ENCODE data around the gene ISOC2. TPM values are rescaled to one million over a fixed set of nuclear protein-coding genes. Genes with fewer than 3 reads are reported as not detected.

Gene ISOC2
- total RNA-seq, 1 donor from 2014 or later: 96.7 TPM

DNA sequence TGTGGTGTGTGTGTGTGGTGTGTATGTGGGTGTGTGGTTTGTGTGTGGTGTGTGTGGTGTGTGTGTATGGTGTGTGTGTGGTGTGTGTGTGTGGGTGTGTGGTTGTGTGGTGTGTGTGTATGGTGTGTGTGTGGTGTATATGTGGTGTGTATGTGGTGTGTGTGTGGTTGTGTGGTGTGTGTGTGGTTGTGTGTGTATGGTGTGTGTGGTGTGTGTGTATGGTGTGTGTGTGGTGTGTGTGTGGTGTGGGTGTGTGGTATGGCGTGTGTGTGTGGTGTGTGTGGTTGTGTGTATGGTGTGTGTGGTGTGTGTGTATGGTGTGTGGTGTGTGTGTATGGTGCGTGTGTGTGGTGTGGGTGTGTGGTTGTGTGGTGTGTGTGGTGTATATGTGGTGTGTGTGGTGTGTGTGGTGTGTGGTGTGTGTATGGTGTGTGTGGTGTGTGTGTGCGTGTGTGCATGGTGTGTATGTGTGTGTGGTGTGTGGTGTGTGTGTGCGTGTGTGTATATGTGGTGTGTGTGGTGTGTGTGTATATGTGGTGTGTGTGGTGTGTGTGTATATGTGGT lies 27.0 kb downstream of the ISOC2 start:
- no peak overlapping the region for H3K4me3 ChIP-seq
- H3K27me3 ChIP-seq: peaks cover 15% of the 10 kb centered on the region
- TF ChIP-seq, protein P1, sequence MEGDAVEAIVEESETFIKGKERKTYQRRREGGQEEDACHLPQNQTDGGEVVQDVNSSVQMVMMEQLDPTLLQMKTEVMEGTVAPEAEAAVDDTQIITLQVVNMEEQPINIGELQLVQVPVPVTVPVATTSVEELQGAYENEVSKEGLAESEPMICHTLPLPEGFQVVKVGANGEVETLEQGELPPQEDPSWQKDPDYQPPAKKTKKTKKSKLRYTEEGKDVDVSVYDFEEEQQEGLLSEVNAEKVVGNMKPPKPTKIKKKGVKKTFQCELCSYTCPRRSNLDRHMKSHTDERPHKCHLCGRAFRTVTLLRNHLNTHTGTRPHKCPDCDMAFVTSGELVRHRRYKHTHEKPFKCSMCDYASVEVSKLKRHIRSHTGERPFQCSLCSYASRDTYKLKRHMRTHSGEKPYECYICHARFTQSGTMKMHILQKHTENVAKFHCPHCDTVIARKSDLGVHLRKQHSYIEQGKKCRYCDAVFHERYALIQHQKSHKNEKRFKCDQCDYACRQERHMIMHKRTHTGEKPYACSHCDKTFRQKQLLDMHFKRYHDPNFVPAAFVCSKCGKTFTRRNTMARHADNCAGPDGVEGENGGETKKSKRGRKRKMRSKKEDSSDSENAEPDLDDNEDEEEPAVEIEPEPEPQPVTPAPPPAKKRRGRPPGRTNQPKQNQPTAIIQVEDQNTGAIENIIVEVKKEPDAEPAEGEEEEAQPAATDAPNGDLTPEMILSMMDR (IDR thresholded peaks at IDR 0.05): no peak
- no peaks in the 10 kb centered on the region for H3K36me3 ChIP-seq
- no peak overlapping the region for H3K27ac ChIP-seq
- no peaks in the 10 kb centered on the region for H3K4me1 ChIP-seq
- no peak for DNase-seq (ENCODE audit: low spot score in 2 of 2)
- intact Hi-C loops (cut with DNase I): no loop called here
- H3K9me3 ChIP-seq: no peaks in the 10 kb centered on the region

DNA sequence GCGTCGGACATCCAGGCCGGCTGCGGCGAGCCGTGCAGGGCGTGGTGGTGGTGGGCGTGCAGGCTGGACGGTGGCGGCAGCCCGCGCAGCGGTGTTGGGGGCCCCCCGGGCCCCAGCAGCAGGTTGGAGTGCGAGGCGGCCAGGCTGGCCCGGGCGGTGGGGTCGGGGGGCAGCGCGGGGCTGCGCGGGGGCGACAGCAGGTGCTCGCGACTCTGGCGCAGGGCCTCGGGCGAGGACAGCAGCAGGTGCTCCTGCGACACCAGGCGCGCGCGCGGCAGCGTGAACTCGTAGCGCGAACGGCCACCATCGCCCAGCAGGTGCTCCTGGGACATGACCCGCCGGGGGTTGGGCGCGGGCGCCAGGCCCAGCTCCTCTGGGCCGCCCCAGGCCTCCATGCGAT lies 28.1 kb downstream of the ISOC2 start:
- Histone ChIP-seq H3K9me3 (no peaks in the 10 kb centered on the region), H3K27me3 (peaks cover 15% of the 10 kb centered on the region), H3K36me3 (no peaks in the 10 kb centered on the region), H3K4me1 (no peaks in the 10 kb centered on the region), H3K4me3 (no peak overlapping the region), H3K27ac (no peak overlapping the region)
- no peak for DNase-seq (ENCODE audit: low spot score in 2 of 2)
- TF ChIP-seq, protein P1 (IDR thresholded peaks at IDR 0.05): no peak
- intact Hi-C loops (cut with DNase I): no loop called here

DNA sequence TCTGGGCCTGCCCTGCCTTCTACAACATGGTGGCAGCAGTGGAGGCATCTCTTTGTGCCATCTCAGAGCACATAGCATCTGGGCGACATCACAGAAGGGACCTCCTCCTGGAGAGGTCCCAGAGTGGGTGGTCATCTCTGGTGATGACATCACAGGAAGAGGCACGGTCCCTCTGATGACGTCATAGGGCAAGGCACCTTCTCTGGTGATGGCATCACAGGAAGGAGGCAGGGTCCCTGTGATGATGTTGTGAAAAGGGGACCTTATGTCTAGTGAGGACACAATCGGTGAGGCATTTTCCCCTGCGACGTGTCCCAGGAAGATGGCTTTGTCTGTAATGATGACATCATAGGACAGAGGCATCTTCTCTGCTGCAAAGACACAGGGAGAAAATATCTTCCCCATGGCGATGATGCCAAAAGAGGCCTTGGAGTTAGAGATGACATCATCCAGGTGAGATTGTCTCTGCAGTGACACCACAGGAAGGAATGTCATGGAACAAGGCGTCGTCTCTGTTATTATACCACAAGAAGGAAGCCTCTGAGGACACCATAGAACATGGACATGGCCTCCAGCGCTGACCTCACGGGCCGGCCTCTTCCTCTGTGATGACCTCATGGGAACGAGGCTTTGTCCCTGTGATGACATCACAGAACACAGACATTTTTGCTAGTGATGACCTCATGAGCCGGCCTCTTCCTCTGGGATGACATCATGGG lies 29.0 kb downstream of the ISOC2 start:
- Histone ChIP-seq H3K4me3 (no peak overlapping the region), H3K36me3 (no peaks in the 10 kb centered on the region), H3K27me3 (peaks cover 10% of the 10 kb centered on the region), H3K9me3 (no peaks in the 10 kb centered on the region), H3K4me1 (no peaks in the 10 kb centered on the region), H3K27ac (no peak overlapping the region)
- TF ChIP-seq, protein P1 (IDR thresholded peaks at IDR 0.05): no peak
- intact Hi-C loops (cut with DNase I): no loop called here
- no peak for DNase-seq (ENCODE audit: low spot score in 2 of 2)

DNA sequence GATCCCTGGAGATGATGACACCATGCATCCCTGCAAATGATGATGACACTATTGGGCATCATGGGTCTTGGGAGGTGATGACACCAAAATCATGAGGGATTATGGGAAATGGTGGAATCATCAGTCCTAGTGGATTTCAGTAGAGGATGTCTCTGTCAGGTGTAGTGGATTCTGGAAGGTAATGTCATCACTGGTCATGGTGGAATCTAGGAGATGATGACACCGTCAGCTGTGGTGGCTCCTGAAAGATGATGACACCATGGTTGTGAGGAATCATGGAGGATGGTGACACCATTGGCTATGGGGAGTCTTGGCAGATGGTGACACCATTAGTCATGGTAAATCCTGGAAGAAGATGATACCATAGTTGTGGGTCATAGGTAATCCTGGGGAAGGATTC lies 30.3 kb downstream of the ISOC2 start:
- H3K27me3 ChIP-seq: peaks cover 10% of the 10 kb centered on the region

DNA sequence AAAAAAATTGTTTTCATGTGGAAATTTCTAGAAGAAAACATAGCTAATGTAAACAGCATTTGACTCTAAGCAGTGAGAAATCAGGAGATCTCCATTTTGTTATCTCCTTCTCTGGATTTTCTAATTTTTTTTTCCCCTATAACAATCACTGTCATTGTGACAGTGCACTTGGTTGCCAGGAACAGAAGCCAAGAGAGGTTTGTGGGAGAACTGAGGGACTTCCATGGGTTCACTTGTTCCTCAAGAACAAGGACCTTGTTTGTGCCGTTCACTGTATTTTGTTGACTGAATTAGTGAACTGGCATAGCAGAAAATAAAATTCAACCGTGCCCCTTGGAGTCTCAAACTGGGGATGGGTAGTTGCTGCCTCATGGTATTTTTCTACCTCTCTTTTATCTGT lies 35.4 kb downstream of the ISOC2 start:
- no peaks in the 10 kb centered on the region for H3K9me3 ChIP-seq
- H3K27me3 ChIP-seq: no peaks in the 10 kb centered on the region
- no peak overlapping the region for H3K27ac ChIP-seq
- no peak for DNase-seq (ENCODE audit: low spot score in 2 of 2)
- TF ChIP-seq, protein P1 (IDR thresholded peaks at IDR 0.05): no peak
- no peaks in the 10 kb centered on the region for H3K36me3 ChIP-seq
- no peak overlapping the region for H3K4me3 ChIP-seq
- intact Hi-C loops (cut with DNase I): no loop called here
- H3K4me1 ChIP-seq: no peaks in the 10 kb centered on the region

More for the DNA sequence above, 30.3 kb downstream of the ISOC2 start:
- H3K36me3 ChIP-seq: no peaks in the 10 kb centered on the region
- TF ChIP-seq, protein P1 (IDR thresholded peaks at IDR 0.05): no peak
- DNase-seq (ENCODE audit: low spot score in 2 of 2): no peak
- H3K27ac ChIP-seq: no peak overlapping the region
- H3K4me3 ChIP-seq: no peak overlapping the region
- no peaks in the 10 kb centered on the region for H3K4me1 ChIP-seq
- intact Hi-C loops (cut with DNase I): no loop called here
- no peaks in the 10 kb centered on the region for H3K9me3 ChIP-seq

Measured in ascending aorta (tissue), 2 donors.